Thyroid gland (tissue), 4 donors: ENCODE results near the gene STX19. TPM values are rescaled to one million over a fixed set of nuclear protein-coding genes. Genes with fewer than 3 reads are reported as not detected.
"Not testable (repeated sequence)": the region's sequence is repeated elsewhere in the genome, so short reads cannot be mapped to it uniquely, and the experiment has no call there.

Experiments
- DNase-seq, 2 donors: peaks; one replicate each; pipeline ENCODE4 v3.0.0-alpha.2; 2019
- H3K27ac ChIP-seq, 3 donors: fragments of 200-600 bp; sonication (generic); 1 replicate in 2 of 3; 2 replicates in 1 of 3; pipeline ENCODE4 v1.5.1; 2016 to 2019; ENCODE audit warnings: mild to moderate bottlenecking in 1 of 3, moderate library complexity in 1 of 3
- H3K27me3 ChIP-seq: fragments of 200-600 bp; sonication (generic); one replicate; pipeline ENCODE4 v1.5.1; 2019
- H3K36me3 ChIP-seq, 2 donors: fragments of 200-600 bp; sonication (generic); one replicate each; pipeline ENCODE4 v1.5.1; 2016 to 2019
- H3K4me1 ChIP-seq, 2 donors: fragments of 200-600 bp; sonication (generic); one replicate each; pipeline ENCODE4 v1.5.1; 2017 to 2019
- H3K4me3 ChIP-seq, 3 donors: fragments of 200-600 bp; sonication (generic); replicated peaks in 1 of 3; 1 replicate in 2 of 3; 2 replicates in 1 of 3; pipeline ENCODE4 v1.5.1; 2016; ENCODE audit warnings: mild to moderate bottlenecking in 1 of 3
- H3K9me3 ChIP-seq: fragments of 200-600 bp; sonication (generic); one replicate; pipeline ENCODE4 v1.5.1; 2017
- CTCF ChIP-seq, 6 experiments: fragments of 200-600 bp in 3 of 6; fragments of 450-650 bp in 3 of 6; sonication (generic) in 3 of 6; IDR thresholded peaks; one replicate each; pipeline ENCODE4 v1.5.1; 2016 to 2019; ENCODE audit warnings: antibody characterized with exemption in 6 of 6, mild to moderate bottlenecking in 2 of 6, inconsistent platforms in 1 of 6, moderate library complexity in 1 of 6
- POLR2A ChIP-seq, 2 donors: fragments of 450-650 bp; IDR thresholded peaks; one replicate each; pipeline ENCODE4 v1.6.1; 2017; ENCODE audit warnings: antibody characterized with exemption in 2 of 2, mild to moderate bottlenecking in 2 of 2, moderate library complexity in 1 of 2
- WGBS, 2 donors: methylation state at CpG; one replicate each; pipeline ENCODE4 v1.1.5; 2017; 5-methylcytosine and 5-hydroxymethylcytosine counted together
- intact Hi-C: fragments of 100-400 bp; cut with DNase I; formaldehyde crosslinking; loops from one replicate; pipeline ENCODE4 v1.15.1; 2023
- total RNA-seq, 4 donors: library from RNA; depleted of rRNA; stranded (reverse); fragments of >200 nt; gene quantifications; one replicate each; pipeline ENCODE4 v1.2.3, GENCODE V29; 2016

STX19 gene
- total RNA-seq, 4 donors from 2014 or later, result not detected

GRCh38 chr3:94049267-94049666 lies 20.9 kb upstream of the STX19 start:
- no peaks in the 10 kb centered on the region for H3K4me1 ChIP-seq
- WGBS, 2 donors, result 64 to 68% methylated on average over 2 of the region's 2 CpGs
- H3K36me3 ChIP-seq, result peaks cover 5% of the 10 kb centered on the region in 2 donors
- no peak overlapping the region for H3K4me3 ChIP-seq
- H3K27me3 ChIP-seq, result no peaks in the 10 kb centered on the region
- TF ChIP-seq POLR2A (IDR thresholded peaks at IDR 0.05), result no peak
- TF ChIP-seq CTCF (IDR thresholded peaks at IDR 0.05), result no peak
- H3K9me3 ChIP-seq, result no peaks in the 10 kb centered on the region
- no peak overlapping the region for H3K27ac ChIP-seq
- no peak for DNase-seq
- intact Hi-C loops, result no loop called here

- Histone ChIP-seq H3K4me3 (no peak overlapping the region), H3K9me3 (no peaks in the 10 kb centered on the region), H3K4me1 (no peaks in the 10 kb centered on the region), H3K27me3 (no peaks in the 10 kb centered on the region), H3K27ac (no peak overlapping the region), H3K36me3 (peaks cover 9% of the 10 kb centered on the region in 2 donors)
- 83% methylated on average over 2 of the region's 2 CpGs for WGBS, 2 donors
- intact Hi-C loops, result no loop called here
- TF ChIP-seq CTCF (IDR thresholded peaks at IDR 0.05) (no peak), POLR2A (IDR thresholded peaks at IDR 0.05) (no peak)
- no peak for DNase-seq
Observed at GRCh38 chr3:94046533-94046932, 18.1 kb upstream of the STX19 start.

- WGBS, 2 donors, result 97 to 98% methylated on average over 22 to 45 of the region's 61 CpGs
- intact Hi-C loops, DNase-seq: not testable (repeated sequence)
Observed at GRCh38 chr3:94044100-94044936, 15.9 kb upstream of the STX19 start.

GRCh38 chr3:94043285-94043684 lies 14.9 kb upstream of the STX19 start:
- intact Hi-C loops, result no loop called here
- no peaks in the 10 kb centered on the region for H3K4me1 ChIP-seq
- no peak overlapping the region for H3K4me3 ChIP-seq
- H3K27me3 ChIP-seq, result no peaks in the 10 kb centered on the region
- no peak for DNase-seq
- 96 to 97% methylated on average over 1 of the region's 1 CpG for WGBS, 2 donors
- no peak overlapping the region for H3K27ac ChIP-seq
- no peaks in the 10 kb centered on the region for H3K9me3 ChIP-seq
- TF ChIP-seq CTCF (IDR thresholded peaks at IDR 0.05), result no peak
- no peak for TF ChIP-seq POLR2A (IDR thresholded peaks at IDR 0.05)
- H3K36me3 ChIP-seq, result peaks cover 9% of the 10 kb centered on the region in 2 donors

More at GRCh38 chr3:94044100-94044936, 15.9 kb upstream of the STX19 start:
- H3K9me3 ChIP-seq, H3K36me3 ChIP-seq, H3K27me3 ChIP-seq, H3K4me3 ChIP-seq, H3K27ac ChIP-seq, H3K4me1 ChIP-seq: not testable (repeated sequence)

GRCh38 chr3:94036909-94037507 lies 8.6 kb upstream of the STX19 start:
- H3K36me3 ChIP-seq, result no peaks in the 10 kb centered on the region
- H3K9me3 ChIP-seq, result no peaks in the 10 kb centered on the region
- H3K4me1 ChIP-seq, result no peaks in the 10 kb centered on the region
- no peak for DNase-seq
- no peak overlapping the region for H3K4me3 ChIP-seq
- H3K27ac ChIP-seq, result no peak overlapping the region
- intact Hi-C loops, result no loop called here
- TF ChIP-seq POLR2A (IDR thresholded peaks at IDR 0.05) (no peak), CTCF (IDR thresholded peaks at IDR 0.05) (peak in 4 of 6 experiments; percentile 4 to 43 (median 28))
- 76 to 80% methylated on average over 3 of the region's 3 CpGs for WGBS, 2 donors
- no peaks in the 10 kb centered on the region for H3K27me3 ChIP-seq
